GM21360 (cell line): ENCODE measurements around the gene MYRIP.

Experiments
- ATAC-seq: cut with Tn5 transposase; IDR thresholded peaks from one replicate; pipeline ENCODE4 v1.9.1; 2021; ENCODE audit warnings: mild to moderate bottlenecking, moderate library complexity; ENCODE audit not compliant: unreplicated experiment

MYRIP gene

GRCh38 chr3:40308725-40309417 is 499.5 kb downstream of the MYRIP start:
- peak; percentile 2 for ATAC-seq

GRCh38 chr3:40309418-40309924 is 500.1 kb downstream of the MYRIP start, which contains the start of gene EIF1B:
TSS of gene EIF1B (plus strand) at chr3:40309707. CDS start at chr3:40309942, 235 bp downstream.
- ATAC-seq, result peak; percentile 91
